Limb (tissue), 2 donors: ENCODE data around the gene TNIP2.
"Not testable (repeated sequence)": the region's sequence is repeated elsewhere in the genome, so short reads cannot be mapped to it uniquely, and the experiment has no call there.

Source experiments
- DNase-seq, 2 donors: peaks; one replicate each; pipeline ENCODE4 v3.0.0-alpha.2; 2016; ENCODE audit errors: extremely low spot score in 2 of 2

Gene TNIP2

DNA sequence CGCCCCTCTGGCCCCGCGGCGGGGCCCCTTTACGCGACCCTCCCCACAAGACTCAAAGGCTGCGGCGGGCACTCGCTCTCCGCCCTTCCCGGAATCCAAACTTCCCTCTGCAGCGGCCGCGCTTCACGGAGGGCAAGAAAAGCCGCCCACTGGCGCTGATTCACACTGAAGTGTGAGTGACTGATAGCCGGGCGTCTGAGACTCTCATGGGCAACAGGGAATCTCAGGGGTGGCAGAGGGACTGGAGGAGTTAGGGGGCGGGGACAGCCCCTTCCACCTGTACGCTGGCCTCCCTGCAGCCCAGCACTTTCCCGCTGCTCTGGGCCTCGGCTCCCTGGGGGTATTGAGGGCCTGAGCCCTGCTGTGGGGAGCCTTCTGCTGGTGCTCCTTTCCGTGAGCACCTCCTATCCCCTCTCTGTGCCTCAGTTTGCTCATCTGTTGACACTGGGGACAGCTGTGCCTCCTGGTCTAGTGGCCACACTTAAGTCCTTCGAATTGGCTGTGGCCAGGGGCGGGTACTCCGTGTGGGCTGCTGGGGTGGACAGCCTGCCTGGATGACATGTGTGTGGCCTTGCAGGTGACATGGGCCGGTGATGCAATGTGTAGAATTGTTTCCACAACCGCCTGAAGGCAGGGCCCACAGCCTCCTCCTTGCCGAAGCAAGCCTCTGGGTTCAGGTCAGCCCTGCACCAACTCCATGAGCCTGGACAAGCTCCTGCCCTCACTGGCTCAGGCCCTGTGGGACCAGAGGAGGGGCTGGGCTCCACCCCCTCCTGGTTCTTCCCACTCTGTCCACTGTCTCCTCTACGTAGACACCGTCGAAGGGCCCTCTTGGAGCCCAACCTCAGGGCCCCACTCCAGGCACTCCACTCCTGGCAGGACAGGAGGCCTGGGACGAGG is 37.7 kb upstream of the TNIP2 start:
- DNase-seq: peak in 1 of 2 donors; percentile 36

DNA sequence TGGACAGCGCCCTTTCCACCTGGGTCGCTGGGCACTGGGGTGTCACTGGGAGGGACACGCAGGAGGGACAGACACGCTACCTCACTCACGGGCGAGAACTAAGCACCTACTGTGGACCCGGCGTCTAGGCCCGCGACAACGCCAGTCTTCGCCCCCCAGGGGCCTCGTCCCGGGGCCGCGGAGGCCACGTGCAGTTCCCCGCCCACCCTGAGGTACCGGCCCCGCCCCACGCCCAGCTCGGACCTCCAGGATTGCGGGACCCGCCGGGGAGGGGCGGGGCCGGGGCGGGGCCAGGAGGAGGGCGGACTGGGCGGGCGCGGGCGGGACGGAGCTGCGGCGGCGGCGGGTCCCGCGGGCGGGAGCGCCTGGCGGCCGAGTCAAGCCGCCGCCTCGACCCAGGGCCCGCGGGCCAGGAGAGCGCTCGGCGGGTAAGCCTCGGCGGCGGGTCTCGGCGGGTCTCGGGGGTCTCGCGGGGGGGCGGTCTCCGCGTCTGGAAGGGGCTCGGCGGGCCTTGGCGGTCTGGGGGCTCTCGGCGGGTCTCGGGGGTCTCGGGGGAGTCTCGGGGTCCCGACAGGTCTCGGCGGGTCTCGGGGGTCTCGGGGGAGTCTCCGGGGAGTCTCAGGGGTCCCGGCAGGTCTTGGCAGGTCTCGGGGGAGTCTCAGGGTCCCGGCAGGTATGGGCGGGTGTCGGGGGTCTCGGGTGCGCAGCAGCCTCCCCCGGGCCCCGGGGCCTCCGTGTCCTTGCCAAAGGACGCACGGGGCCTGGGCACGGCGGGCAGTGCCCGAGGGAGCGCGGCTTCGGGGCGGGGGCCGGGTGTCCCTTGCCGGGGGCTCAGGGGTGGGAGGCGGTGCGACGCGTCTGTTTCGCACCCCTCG is 36.8 kb upstream of the TNIP2 start, which contains the start of gene SH3BP2:
Gene SH3BP2, plus strand, starts transcription at position 375 of the 875 bp plus-strand sequence. CDS start 27,533 bp downstream, outside the sequence.
- peak; percentile 53 to 87 for DNase-seq

DNA sequence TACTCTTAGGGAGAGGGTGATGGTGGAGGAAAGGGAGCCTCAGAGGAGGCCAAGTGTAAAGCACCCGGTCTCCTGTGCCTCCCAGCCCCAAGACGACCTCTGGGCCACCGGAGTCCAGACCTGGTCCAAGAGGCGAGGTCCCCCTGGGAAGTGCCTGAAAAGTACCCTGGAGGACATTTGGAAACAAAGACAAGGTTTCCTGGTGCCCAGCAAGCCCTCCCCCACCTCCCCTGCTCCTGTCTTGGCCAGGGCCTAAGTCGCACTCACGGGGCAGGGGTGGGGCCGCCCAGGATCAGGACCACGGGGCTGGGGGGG is 36.2 kb upstream of the TNIP2 start:
- DNase-seq: no peak

DNA sequence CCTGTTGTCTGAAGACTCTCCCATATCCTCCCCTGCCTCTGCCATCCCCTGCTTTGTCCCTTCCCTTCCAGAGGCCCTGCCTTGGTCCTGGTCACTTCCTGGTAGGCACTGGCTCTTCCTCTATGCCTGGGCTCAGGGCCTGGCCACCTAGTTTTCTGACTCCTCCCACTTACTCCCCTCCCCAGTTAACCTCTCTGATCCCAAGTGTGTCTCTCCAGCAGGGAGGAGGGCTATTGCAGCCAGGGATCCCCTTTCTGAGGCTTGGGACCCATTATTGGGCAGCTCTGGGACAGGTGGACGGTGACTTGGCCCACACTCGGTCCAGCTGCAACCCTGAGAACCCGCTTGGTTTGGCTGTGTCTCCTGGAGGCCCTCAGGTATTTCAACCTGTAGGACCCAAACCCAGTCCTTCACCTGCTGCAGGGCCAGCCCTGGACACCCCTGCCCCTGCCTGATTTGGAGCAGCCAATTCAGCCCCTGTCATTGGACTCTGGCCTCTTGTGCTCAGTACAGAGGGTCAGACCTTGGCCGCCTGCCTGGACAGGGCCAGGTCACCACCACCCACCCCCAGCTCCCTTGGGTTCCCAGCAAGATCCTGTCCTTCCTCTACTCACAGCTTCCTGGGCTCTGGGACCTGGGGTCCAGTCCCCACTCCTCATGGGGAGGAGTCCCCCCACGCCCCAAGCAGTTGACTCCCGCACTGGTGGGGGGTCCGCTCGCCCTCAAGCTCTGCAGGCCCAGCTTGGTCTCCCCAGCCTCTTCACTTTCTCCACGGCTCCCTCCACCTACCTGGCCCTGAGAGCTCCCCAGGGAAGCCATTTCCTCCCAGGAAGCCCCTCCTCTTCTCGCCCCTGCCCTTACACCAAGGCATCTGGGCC is 35.6 kb upstream of the TNIP2 start:
- peak in 1 of 2 donors; percentile 33 for DNase-seq

DNA sequence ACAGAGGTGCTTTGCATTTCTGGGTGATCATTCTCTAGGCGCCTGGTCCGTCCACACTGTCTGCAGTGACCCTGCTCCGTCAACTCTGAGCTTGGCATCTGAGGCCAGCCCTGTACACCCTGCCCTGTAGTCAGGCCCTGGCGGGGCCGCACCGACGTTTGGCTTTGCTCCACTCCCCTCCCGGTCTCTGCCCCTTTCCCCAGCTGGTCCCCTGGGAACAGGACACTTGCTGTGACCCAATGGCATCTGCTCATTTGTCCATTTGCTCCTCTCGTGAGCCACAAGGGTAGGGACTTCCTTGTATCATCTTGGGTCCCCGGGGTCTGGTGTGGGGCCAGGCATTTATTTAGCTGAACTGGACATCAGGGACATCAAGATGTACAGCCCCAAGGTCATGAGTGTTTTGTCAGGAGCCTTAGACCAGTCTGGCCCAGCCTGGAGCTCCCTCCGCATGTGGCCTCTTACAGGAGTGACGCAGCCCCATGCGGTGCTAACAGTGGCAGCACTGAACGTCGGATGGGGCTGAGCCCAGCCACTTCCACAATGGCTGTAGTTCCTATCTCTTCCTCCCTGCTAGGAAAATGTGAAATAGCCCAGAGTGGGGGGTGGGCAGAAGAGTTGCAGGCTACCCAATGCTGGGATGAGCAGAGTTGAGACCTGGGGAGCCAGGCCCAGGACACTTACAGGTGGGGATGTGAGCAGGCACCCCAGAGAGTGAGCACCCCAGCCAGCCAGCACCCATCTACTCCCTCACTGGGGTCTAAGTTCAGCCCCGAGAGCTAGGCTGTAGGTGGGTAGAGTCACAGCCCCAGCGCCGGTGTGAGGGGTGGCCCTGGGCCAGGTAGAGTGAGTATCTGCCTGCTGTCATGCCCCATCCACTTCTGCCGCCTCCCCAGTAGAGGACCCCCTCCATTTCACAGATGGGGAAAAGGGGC is 34.7 kb upstream of the TNIP2 start:
- DNase-seq: peak in 1 of 2 donors; percentile 35

DNA sequence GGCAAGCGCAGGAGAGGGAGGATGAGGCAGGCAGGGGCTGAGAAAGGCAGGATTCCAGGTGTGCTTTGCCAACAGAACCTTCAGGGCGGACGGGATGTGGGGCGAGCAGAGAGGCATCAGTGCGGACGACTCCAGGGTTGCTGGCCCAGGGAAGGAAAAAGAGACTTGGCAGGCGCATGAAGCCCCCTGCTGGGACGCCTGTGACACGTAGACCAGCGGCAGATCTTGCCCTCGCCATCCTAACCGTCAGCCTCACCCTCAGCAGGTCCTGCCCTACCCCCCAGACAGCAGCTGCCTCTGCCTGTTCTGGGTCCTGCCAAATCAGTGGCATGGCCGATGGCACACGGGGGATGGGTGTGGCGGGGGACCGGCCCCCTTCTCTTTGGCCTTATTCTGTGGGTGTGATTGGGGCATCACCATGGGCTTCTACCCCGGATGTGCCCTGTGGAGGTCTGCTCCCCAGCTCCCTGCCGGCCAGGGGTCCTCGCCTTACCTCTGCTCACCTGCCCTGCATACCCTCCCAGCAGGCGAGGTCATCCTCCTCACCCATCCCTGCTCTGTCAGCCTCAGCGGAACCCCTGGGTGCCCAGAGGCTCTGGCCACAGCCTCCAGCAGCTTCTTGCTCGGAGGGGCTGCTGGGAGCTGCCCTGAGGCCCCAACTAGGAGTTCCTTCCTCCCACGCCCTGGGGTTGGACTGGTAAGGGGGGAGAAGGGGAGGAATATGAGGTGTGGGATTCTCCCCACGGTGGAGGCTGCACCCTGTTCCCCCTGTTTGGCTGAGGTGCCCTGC is 33.9 kb upstream of the TNIP2 start:
- peak in 1 of 2 donors; percentile 32 for DNase-seq

DNA sequence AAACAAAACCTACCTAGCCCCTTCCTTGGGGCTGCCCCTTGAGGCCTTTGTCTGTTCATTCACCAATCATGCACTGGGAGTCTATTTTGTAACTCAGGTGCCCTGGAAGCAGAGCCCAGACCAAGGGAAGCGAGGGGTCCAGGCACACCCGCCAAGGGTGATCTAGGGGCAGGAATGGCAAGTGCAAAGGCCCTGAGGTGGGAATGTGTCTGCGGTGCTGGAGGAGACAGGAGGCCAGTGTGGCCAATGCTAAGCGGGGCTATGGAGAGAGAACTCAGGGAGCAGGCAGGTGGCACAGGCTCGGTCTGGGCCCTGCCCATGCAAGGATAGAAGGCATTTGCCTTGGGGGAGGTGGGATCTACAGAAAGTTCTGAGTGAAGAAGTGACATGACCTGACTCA is 33.2 kb upstream of the TNIP2 start:
- no peak for DNase-seq

DNA sequence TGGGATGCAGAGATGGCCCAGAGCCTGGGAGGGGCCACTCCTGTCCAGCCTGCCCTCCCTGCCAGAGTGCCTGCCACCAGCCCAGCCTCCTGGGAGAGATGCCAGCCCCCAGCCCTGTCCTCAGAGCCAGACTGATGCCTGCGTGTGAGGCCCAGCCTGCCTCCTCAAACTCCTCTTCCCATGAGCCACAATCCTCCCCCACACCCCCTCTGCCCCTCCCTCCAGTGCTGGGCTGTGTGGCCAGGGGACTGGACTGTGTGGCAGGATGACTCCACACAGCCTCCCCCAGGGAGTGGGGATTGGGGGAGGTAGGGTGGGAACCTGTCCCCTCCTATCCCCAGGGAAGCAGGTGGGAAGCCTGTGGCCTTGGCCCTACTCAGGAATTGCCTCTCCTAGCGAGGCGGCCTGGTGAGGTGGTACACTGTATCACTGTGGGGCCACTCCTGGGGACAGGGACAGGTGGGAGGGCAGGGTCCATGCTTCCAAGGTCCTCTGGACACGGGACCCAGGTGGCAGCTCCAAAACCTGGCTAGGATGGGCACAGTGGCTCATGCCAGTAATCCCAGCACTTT is 32.5 kb upstream of the TNIP2 start:
- DNase-seq: peak in 1 of 2 donors; percentile 29

DNA sequence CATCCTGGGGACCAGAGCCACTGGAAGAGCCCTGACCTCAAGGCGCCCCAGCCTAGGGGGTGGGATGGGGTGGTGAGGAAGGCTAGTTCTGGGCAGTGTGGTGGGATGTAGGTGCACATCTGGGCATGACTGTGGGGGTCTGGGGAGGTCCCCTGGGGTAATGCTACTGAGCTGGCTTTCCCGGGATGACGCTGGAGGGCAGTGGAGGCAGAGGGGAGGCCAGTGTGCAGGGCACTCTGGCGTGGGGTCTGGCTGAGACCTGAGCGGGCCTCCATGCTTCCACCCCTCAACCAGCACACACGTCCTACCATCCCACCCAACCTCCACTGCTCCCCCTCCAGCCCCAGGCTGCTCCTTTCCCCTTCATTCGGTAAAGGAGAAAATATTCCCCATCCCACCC is 32.0 kb upstream of the TNIP2 start:
- no peak for DNase-seq

DNA sequence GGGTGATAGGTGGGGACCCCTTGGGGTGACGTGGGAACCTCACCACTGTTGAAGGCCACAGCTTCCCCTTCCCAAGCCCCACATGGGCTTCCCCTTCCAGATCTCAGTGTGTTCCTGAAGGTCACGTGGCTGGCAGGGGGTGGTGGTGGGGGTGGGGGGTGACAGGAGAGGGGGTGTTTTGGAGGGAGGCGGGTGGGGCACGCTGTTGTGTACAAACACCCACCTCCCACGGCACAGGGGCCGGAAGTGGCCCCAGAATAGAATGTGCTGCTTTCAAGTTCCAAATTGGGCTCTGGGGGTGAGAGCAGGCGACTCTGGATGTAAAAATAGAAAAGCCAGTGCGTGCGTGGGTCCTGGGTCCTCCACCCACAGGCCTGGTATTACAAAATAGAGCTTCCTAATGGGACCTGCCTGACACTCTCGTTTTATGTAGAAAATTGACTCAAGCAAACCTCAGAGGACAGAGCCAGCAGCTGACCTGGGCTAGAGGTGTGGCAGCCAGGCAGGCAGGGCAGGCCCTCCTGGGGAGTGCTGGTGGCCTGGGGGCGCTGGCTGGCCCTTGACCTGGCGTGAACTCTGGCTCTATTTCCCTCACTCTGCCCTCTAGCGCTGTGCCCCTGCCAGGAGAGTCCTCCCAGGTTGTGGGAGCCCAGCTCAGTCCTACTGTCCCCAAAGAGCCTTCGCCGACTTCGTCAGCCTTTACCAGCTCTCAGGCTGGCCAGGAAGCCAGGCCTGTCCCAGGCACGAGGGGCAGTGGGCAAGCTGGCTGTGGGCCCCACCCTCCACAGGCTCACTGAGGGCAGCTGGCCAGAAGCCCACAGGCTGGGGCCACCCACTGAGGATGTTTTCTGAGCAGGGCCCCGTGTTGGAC is 31.3 kb upstream of the TNIP2 start:
- peak in 1 of 2 donors; percentile 26 for DNase-seq

DNA sequence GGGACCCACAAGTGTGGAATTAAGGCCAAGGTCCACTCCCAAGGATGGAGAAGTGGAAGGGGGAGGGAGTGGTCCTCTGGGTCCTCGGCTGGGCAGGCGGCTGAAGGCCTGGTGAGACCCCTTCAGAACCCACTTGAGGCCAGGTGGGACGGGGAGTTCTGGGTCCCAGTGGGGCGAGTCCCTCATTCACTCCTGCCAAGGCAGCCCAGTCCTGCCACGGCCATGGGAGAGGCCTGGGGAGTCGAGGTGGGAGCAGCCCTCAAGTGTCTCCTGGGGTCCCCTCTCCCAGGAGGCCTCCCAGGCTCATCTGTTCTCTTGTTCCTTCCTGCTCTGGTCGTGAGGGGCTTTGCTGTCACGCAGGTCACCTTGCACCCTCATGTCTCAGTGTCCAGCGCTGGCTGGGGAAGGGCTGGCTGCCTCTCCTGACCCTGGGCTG is 30.7 kb upstream of the TNIP2 start:
- no peak for DNase-seq

DNA sequence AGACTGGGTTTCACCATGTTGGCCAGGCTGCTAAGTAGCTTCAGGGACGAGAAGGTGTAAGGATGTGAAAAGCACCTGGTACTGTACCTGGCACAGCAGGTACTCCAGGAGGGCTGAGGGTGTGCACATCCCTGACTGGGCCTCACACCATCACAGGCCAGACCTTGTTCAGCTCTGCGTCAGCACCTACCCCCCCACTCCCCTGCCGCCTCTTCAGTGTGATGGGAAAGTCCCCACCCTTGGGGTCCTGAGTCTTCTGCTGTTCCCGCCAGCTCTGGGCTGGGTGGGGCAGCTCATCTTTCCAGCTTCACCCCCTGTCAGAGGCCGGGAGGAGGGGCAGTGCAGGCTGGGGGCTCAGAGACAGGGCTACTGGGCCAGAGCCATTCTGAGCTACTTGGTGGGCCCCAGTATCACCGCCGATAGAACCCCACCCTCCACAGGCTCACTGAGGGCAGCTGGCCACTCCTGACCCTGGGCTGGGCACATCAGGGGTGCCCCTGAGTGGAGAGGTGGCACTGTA is 30.1 kb upstream of the TNIP2 start:
- peak in 1 of 2 donors; percentile 32 for DNase-seq

DNA sequence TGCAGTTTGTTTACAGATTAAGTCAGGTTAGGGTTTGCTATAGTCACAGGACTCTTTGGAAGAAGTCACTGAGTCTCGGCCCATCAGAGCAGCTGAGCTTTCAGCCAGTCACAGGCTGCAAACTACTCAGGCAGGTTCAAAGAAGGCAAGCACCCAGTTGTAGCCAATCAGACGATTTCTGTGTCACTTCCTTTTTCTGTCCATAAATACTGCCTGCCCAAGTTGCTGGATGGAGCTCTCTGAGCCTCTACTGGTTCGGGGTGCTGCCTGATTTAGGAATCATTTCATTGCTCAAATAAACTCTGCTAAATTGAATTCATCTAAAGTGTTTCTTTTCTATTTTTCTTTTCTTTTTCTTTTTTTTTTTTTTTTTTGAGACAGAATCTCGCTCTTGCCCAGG is 29.5 kb upstream of the TNIP2 start:
- no peak for DNase-seq

DNA sequence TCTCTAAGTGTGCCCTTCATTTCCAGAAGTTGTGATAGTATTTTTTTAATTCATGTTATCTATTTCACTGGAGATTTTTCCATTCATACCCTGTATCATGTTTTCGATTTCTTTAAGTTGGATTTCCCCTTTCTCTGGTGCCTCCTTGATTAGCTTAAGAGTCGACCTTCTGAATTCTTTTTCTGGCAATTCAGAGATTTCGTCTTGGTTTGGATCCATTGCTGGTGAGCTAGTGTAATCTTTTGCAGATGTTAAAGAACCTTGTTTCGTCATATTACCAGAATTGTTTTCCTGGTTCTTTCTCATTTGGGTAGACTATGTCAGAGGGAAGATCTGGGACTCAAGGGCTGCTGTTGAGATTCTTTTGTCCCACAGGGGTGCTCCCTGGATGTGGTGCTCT is 27.7 kb upstream of the TNIP2 start:
- no peak for DNase-seq

DNA sequence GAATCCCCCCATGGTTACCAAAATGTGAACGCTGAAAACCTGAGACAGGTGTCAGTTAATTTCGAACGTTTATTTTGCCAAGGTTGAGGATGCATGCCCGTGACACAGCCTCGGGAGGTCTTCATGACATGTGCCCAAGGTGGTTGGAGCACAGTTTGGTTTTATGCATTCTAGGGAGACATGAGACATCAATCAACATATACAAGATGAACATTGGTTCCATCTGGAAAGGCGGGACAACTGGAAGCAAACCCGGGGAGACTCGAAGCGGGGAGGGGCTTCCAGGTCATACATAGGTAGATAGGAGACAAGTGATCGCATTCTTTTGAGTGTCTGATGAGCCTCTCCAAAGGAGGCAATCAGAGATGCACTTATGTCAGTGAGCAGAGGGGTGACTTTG is 25.8 kb upstream of the TNIP2 start:
- no peak for DNase-seq

DNA sequence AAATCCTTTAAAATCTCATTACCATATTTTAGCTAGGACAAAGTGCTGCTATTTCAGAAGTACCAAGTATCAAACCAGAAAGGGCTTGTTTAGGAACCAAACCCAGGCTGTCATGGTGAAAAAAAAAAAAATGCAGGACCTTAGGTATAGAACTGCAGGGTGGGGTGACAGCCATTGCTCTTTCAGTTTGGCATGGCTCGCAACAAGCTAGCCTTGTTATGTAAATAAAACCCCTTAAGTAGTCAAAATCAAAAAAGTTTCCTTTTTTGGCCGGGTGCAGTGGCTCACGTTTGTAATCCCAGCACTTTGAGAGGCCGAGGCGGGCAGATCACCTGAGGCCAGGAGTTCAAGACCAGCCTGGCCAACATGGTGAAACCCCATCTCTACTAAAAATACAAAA is 24.5 kb upstream of the TNIP2 start:
- not testable (repeated sequence) for DNase-seq

DNA sequence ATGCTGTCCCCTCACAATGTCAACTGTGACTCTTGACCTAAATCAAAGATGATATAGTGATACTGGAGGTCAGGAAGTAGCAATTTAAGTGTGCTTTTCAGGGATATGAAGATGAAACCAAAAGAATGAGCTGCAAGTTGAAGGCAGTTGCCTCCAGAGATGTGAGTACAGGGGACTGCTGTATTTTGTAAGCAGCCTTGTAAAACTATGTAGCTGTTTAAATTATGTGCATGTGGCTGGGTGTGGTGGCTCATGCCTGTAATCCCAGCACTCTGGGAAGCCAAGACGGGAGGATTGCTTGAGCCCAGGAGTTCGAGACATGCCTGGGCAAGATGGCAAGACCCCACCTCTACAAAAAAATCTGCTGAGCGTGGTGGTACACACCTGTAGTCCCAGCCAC is 15.1 kb upstream of the TNIP2 start:
- DNase-seq: no peak

DNA sequence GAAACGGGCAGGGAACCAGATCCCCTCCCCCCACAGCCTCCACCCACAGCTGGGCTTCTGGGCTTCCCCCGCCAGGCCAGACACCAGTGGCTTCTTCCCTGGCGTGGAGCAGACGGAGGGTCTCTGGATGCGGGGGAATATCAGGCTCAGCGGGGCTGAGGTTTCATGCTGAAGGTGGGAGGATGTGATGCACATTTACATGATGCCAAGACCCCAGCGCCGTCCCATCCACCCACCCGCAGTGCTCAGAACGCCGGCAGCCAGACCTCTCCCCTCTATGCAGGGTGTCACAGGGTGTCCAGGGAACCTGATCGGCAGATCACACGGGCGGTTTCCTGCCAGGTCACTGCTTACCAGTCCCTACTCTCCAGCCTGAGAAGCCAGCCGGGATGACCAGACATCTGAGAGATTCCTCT is 12.8 kb upstream of the TNIP2 start:
- DNase-seq: no peak
